Gastroesophageal sphincter (tissue), 3 donors: ENCODE results near the gene LAMA2.

Experiments used
- CTCF ChIP-seq, 4 experiments: fragments of 200-600 bp in 2 of 4; fragments of 450-650 bp in 2 of 4; sonication (generic) in 1 of 4; IDR thresholded peaks; one replicate each; pipeline ENCODE4 v1.5.1; 2017 to 2019; ENCODE audit warnings: antibody characterized with exemption in 4 of 4, mild to moderate bottlenecking in 2 of 4, moderate library complexity in 2 of 4
- POLR2A ChIP-seq, 2 donors: fragments of 450-650 bp; IDR thresholded peaks; one replicate each; pipeline ENCODE4 v1.6.1; 2017; ENCODE audit warnings: antibody characterized with exemption in 2 of 2, mild to moderate bottlenecking in 2 of 2, moderate library complexity in 1 of 2
- POLR2AphosphoS5 ChIP-seq: sonication (generic); formaldehyde crosslinking; IDR thresholded peaks from one replicate; pipeline ENCODE4 v1.6.1; 2017; ENCODE audit warnings: antibody characterized with exemption

- TF ChIP-seq POLR2AphosphoS5, result no peak
- TF ChIP-seq CTCF (IDR thresholded peaks at IDR 0.05), result no peak
- no peak for TF ChIP-seq POLR2A (IDR thresholded peaks at IDR 0.05)
Measured at GRCh38 chr6:129046526-129046925, 163.6 kb downstream of the LAMA2 start.
